Measurements from ENCODE around the gene RPP14.
"Not testable (repeated sequence)": the region's sequence is repeated elsewhere in the genome, so short reads cannot be mapped to it uniquely, and the experiment has no call there.

The RPP14 gene

DNA sequence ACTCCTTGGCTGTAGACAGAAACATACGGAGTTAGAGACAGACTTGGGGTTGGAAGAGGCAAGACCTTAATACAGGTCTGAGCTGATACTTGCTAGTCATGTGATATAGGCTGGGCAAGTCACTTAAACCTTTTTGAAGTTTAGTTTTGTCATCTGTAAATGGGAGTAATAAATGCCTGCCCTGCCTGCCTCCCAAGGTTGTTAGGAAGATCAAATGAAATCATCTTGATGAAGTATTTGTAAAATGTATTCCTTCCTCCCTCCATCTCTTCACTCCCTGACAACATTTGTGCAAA is 29.6 kb downstream of the RPP14 start:
- TF ChIP-seq, protein P1, sequence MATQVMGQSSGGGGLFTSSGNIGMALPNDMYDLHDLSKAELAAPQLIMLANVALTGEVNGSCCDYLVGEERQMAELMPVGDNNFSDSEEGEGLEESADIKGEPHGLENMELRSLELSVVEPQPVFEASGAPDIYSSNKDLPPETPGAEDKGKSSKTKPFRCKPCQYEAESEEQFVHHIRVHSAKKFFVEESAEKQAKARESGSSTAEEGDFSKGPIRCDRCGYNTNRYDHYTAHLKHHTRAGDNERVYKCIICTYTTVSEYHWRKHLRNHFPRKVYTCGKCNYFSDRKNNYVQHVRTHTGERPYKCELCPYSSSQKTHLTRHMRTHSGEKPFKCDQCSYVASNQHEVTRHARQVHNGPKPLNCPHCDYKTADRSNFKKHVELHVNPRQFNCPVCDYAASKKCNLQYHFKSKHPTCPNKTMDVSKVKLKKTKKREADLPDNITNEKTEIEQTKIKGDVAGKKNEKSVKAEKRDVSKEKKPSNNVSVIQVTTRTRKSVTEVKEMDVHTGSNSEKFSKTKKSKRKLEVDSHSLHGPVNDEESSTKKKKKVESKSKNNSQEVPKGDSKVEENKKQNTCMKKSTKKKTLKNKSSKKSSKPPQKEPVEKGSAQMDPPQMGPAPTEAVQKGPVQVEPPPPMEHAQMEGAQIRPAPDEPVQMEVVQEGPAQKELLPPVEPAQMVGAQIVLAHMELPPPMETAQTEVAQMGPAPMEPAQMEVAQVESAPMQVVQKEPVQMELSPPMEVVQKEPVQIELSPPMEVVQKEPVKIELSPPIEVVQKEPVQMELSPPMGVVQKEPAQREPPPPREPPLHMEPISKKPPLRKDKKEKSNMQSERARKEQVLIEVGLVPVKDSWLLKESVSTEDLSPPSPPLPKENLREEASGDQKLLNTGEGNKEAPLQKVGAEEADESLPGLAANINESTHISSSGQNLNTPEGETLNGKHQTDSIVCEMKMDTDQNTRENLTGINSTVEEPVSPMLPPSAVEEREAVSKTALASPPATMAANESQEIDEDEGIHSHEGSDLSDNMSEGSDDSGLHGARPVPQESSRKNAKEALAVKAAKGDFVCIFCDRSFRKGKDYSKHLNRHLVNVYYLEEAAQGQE (IDR thresholded peaks at IDR 0.05; ENCODE audit: insufficient replicate concordance, low read depth): no peak
- no peak for TF ChIP-seq POLR2AphosphoS5 (IDR thresholded peaks at IDR 0.05; ENCODE audit: low read depth)
- TF ChIP-seq, protein P2, sequence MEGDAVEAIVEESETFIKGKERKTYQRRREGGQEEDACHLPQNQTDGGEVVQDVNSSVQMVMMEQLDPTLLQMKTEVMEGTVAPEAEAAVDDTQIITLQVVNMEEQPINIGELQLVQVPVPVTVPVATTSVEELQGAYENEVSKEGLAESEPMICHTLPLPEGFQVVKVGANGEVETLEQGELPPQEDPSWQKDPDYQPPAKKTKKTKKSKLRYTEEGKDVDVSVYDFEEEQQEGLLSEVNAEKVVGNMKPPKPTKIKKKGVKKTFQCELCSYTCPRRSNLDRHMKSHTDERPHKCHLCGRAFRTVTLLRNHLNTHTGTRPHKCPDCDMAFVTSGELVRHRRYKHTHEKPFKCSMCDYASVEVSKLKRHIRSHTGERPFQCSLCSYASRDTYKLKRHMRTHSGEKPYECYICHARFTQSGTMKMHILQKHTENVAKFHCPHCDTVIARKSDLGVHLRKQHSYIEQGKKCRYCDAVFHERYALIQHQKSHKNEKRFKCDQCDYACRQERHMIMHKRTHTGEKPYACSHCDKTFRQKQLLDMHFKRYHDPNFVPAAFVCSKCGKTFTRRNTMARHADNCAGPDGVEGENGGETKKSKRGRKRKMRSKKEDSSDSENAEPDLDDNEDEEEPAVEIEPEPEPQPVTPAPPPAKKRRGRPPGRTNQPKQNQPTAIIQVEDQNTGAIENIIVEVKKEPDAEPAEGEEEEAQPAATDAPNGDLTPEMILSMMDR (IDR thresholded peaks at IDR 0.05; ENCODE audit: insufficient read depth, low read length): no peak
- no peak for TF ChIP-seq SPI1 (IDR thresholded peaks at IDR 0.05; ENCODE audit: borderline replicate concordance, low read depth)
- TF ChIP-seq GABPA (IDR thresholded peaks at IDR 0.05; ENCODE audit: low read depth): no peak
- Histone ChIP-seq H3K27ac (replicated peaks) (peak overlapping the region; percentile 92), H3K4me3 (replicated peaks; ENCODE audit: insufficient read depth, low read length) (peak overlapping the region; percentile 22), H3K27me3 (ENCODE audit: insufficient read depth, poor library complexity, severe bottlenecking) (no peaks in the 10 kb centered on the region)
- no peak for DNase-seq (ENCODE audit: low read depth in 1 of 2, low spot score in 1 of 2)

DNA sequence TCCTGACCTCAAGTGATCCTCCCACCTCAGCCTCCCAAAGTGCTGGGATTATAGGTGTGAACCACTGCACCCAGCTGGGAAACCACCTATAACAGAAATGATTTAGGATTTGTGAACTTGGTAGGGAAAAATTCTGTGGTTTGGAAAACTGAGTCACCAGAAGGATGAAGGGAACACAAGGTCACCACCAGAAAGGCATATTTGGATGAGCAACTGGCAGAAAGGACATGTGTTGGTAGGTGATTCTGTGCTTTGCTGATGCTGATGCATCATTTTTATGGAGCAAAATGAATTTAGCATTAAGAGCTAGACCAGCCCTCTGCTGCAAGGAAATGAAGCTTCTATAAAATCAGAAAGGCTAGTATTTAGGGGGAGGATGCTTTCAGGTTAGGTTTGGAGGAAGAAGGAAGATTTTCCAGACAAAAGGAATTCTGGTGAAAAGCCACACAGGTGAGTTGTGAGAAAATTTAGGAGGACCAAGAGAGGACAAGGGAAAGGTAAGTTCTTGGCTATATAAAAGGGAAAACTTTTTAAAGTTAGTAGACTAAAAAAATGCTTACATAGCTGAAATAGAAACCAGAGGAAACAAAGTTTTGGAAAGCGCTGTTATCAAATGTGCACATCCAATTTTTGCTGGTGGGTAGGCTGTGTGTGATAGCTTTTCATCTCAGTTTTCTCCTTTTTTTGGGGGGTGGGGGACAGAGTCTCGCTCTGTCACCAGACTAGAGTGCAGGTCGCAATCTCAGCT is 30.3 kb downstream of the RPP14 start:
- Histone ChIP-seq H3K27ac (replicated peaks) (peak overlapping the region; percentile 92), H3K4me3 (replicated peaks; ENCODE audit: insufficient read depth, low read length) (peak overlapping the region; percentile 17; the same call in 1 of the 2 replicates), H3K27me3 (ENCODE audit: insufficient read depth, poor library complexity, severe bottlenecking) (no peaks in the 10 kb centered on the region)
- DNase-seq (ENCODE audit: low read depth in 1 of 2, low spot score in 1 of 2): no peak
- no peak for TF ChIP-seq SPI1 (IDR thresholded peaks at IDR 0.05; ENCODE audit: borderline replicate concordance, low read depth)
- TF ChIP-seq, protein P2 (IDR thresholded peaks at IDR 0.05; ENCODE audit: insufficient read depth, low read length): no peak
- TF ChIP-seq, protein P1 (IDR thresholded peaks at IDR 0.05; ENCODE audit: insufficient replicate concordance, low read depth): no peak

DNA sequence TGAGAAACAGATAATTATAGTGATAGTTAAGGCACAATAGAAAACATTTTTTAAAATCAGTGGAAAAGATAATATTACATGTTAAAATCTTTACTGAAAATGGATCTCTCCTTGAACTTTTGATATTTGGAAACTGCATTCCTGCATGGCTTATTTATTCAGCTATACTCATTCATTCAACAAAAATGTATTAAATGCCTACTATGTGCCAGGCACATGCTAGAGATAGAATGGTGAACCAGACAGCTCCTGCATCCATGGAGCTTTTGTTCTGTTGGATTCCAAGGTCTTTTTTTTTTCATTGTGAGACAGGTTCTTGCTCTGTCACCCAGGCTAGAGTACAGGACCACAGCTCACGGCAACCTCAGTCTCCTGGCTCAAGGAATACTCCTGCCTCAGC is 31.1 kb downstream of the RPP14 start:
- TF ChIP-seq POLR2AphosphoS5 (IDR thresholded peaks at IDR 0.05; ENCODE audit: low read depth) (no peak), GABPA (IDR thresholded peaks at IDR 0.05; ENCODE audit: low read depth) (no peak), SPI1 (IDR thresholded peaks at IDR 0.05; ENCODE audit: borderline replicate concordance, low read depth) (no peak)
- TF ChIP-seq, protein P1 (IDR thresholded peaks at IDR 0.05; ENCODE audit: insufficient replicate concordance, low read depth): no peak
- TF ChIP-seq, protein P2 (IDR thresholded peaks at IDR 0.05; ENCODE audit: insufficient read depth, low read length): no peak
- Histone ChIP-seq H3K4me3 (replicated peaks; ENCODE audit: insufficient read depth, low read length) (no peak overlapping the region), H3K27me3 (ENCODE audit: insufficient read depth, poor library complexity, severe bottlenecking) (no peaks in the 10 kb centered on the region), H3K27ac (replicated peaks) (peak overlapping the region; percentile 92)
- no peak for DNase-seq (ENCODE audit: low read depth in 1 of 2, low spot score in 1 of 2)

DNA sequence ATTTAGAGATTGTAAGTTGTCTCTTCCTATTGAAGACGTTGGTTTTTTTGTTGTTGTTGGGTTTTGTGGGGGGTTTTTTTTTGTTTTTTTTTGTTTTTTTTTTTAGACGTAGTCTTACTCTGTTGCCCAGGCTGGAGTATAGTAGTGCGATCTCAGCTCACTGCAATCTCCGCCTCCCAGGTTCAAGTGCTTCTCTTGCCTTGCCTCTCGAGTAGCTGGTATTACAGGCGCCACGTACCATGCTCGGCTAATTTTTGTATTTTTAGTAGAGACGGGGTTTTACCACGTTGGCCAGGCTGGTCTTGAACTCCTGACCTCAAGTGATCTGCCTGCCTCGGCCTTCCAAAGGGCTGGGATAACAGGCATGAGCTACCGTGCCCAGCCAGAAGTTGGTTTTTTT is 33.1 kb downstream of the RPP14 start:
- H3K27me3 ChIP-seq (ENCODE audit: insufficient read depth, poor library complexity, severe bottlenecking); DNase-seq (ENCODE audit: low read depth in 1 of 2, low spot score in 1 of 2); H3K4me3 ChIP-seq (replicated peaks; ENCODE audit: insufficient read depth, low read length): not testable (repeated sequence)
- peak overlapping the region; percentile 92 for H3K27ac ChIP-seq (replicated peaks)

Data from HL-60 (cell line).